Measurements from ENCODE around the gene PAGE2B. TPM values are rescaled to one million over a fixed set of nuclear protein-coding genes. Genes with fewer than 3 reads are reported as not detected.

Gene PAGE2B
- total and polyA plus RNA-seq, 9 of the 15 experiments (the other 6 are each of a cell fraction or from before 2014, with no cell fraction given) = 1.8 to 36.0 (median 16.5) TPM

- peak; percentile 51 to 83; a peak in 3 of 4 replicates for TF ChIP-seq MLLT1 (IDR thresholded peaks at IDR 0.05)
- TF ChIP-seq TRIM28 (IDR thresholded peaks at IDR 0.05) = no peak
- TF ChIP-seq ZNF592 (IDR thresholded peaks at IDR 0.05) = 0 out of 2 replicates have a peak, but pooled peaks have one; percentile 14
- TF ChIP-seq TAL1 (IDR thresholded peaks at IDR 0.05) = peak; percentile 93
- no peak for TF ChIP-seq CREM (IDR thresholded peaks at IDR 0.05; ENCODE audit: low read depth)
- no peak for TF ChIP-seq ELK3 (CRISPR knock-in tag; IDR thresholded peaks at IDR 0.05)
- no peak for TF ChIP-seq ZNF444 (CRISPR knock-in tag; IDR thresholded peaks at IDR 0.05)
- TF ChIP-seq CTBP1 (IDR thresholded peaks at IDR 0.05; ENCODE audit: borderline replicate concordance) = peak; percentile 68
- TF ChIP-seq SMARCC2 (IDR thresholded peaks at IDR 0.05; ENCODE audit: low read depth) = 0 out of 2 replicates have a peak, but pooled peaks have one; percentile 23
- TF ChIP-seq MEIS2 (IDR thresholded peaks at IDR 0.05; ENCODE audit: partially characterized antibody) = peak; percentile 81
- no peak for TF ChIP-seq AFF1 (IDR thresholded peaks at IDR 0.05; ENCODE audit: low read depth in 1 of 2, partially characterized antibody in 2 of 2)
- no peak for TF ChIP-seq ZNF311 (CRISPR knock-in tag; IDR thresholded peaks at IDR 0.05)
- TF ChIP-seq PRPF4 (IDR thresholded peaks at IDR 0.05; ENCODE audit: insufficient read depth, low read depth, low read length, poor library complexity, severe bottlenecking) = no peak
- TF ChIP-seq SIN3A (IDR thresholded peaks at IDR 0.05; ENCODE audit: borderline replicate concordance in 2 of 2, control insufficient read depth in 1 of 2, low read depth in 2 of 2, low read length in 2 of 2) = no peak
- TF ChIP-seq EP300 (IDR thresholded peaks at IDR 0.05; ENCODE audit: low read length) = peak; percentile 65
- TF ChIP-seq CXXC5 (CRISPR knock-in tag; IDR thresholded peaks at IDR 0.05) = peak; percentile 46
Observed at GRCh38 chrX:55120761-55121358, 46.0 kb downstream of the PAGE2B start (continued).
